ENCODE data around the gene MRGPRD.

Gene MRGPRD

DNA sequence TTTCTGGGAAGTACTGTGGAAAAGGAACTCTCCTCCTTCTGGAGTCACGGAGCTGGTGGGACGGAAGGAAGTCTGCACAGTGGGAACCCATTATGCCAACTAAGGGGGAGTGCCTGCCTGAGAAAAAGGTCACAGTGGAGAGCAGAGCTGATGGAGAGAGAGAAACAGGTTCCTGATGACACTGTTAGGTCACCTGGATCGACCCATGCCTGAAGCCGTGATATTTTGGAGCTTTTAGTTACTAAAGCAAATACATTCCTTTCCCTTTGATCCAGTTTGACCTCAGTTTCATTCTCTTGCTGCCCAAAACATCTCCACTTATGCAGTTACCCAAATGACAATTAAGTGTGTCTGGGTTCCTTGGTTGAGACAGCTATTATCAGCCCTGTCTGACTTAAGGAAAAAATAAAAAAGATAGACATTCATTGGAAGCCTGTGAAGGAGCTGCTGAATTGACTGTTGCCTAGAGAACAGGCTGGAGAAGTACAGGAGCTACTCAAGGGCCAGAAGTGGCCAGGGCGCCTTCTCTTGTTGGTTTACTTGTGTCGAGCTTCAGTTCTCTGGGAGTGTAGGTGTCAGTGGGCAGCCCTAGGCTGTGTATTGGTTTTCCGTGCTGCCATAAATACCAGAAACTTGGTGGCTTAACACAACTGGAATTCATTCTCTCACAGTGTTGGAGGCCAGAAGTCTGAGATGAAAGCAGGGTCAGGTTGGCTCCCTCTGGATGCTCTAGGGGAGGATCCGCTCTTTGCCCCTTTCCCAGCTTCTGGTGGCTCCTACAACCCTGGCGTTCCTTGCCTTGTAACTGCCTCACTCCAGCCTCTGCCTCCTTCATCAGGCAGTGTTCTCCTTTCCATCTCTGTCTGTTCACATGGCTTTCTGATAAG, 13.6 kb downstream of the MRGPRD start:
- DNase-seq = no peak

GRCh38 chr11:68965901-68966853, 14.6 kb downstream of the MRGPRD start:
- DNase-seq = no peak

DNA sequence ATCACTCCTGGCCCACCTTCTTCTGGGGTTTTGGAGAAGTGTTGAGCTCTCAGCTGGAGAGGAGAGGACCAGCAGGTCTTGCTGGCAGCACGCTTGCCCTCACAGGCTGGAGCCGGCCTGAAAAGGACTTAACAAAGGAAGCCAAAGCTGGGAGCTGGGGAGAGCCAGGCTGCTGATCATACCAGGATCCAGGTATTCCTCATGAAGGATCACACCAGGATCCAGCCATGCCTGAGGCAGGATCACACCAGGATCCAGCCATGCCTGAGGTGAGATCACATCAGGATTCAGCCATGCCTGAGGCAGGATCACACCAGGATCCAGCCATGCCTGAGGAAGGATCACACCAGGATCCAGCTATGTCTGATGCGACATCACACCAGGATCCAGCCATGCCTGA, 17.0 kb downstream of the MRGPRD start:
- DNase-seq = no peak

DNA sequence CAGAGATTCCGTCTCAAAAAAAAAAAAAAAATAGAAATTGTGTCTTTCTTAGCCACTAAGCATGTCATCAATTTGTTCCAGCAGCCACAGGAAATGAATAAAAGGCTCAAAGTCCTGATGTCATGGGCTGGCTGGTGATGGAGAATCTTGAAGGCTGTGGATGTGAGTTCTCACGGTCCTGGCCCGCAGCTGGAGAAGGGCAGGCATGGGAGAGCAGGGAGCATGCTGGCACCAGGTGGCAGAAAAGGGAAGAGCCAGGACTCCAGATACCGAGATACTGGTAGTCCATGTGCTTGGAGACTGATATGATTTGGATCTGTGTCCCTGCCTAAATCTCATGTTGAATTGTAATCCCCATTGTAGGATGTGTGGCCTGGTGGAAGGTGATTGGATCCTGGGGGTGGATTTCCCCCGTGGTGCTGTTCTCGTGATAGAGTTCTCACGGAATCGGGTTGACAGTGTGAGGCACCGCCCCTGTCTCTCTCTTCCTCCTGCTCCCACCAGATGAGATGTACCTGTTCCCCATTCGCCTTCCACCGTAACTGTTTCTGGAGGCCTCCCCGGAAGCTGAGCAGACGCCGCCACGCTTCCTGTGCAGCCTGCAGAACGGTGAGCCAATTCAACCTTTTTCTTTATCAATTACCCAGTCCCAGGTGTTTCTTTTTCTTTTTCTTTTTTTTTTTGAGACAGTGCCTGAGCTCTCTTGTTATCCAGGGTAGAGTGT, 18.1 kb downstream of the MRGPRD start:
- DNase-seq = no peak

DNA sequence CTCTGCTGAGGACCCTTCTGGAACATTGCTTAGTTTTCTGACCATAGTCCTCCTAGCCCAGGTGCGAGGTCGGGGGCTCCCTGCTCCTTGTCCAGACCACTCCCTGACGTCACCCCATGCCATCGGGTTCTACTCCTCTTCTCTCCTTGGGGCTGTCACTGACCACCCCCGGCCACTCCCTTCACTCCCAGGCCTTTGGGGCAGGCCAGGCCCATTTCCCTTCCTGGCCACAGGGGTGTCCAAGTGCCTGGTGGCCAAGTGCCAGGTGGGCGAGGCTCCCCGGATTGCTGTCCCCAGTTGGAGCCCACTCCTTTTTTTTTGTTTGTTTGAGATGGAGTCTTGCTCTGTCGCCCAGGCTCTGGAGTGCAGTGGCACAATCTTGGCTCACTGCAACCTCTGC, 19.5 kb downstream of the MRGPRD start:
- no peak for DNase-seq

GRCh38 chr11:68960294-68961071, 20.3 kb downstream of the MRGPRD start:
- no peak for DNase-seq

DNA sequence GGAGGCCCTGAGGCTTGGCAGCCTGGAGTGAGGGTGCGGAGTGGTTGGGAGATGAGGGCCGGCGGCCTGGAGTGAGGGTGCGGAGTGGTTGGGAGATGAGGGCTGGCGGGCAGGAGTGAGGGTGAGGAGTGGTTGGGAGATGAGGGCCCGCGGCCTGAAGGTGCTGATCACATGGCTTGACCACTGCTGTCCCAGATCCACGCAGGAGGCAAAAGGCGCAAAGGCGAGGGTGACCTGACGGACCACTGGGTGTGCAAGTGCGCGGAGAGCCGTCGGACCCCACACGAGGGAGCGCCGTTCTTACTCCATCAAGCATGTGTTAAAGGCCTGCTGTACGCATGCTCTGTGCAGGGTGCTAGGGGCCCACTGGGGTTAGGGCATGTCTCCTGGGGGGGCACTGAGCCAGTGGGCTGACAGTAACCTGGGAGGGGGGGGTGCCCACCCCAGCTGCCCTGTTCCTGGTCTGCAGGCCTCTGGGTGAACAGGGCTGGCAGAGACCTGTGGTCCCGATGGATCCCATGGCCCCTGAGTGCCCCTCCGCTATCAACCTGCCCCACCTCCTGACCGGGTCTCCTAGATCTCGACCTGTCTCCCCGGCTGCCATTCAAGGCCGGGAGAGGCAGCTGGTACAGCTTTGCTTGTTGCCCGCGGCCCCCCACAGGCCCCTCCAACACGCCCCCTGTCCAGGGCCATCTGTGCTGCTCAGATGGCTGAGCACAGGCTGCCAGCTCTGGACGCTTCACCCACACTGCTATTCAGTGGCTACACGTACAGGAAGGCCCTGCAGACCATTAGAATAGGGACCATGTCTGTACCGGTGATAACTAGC, 21.1 kb downstream of the MRGPRD start:
- no peak for DNase-seq

GRCh38 chr11:68958211-68958610, 22.6 kb downstream of the MRGPRD start:
- DNase-seq = no peak

- DNase-seq = no peak
Measured at GRCh38 chr11:68956547-68957254, 24.1 kb downstream of the MRGPRD start.

DNA sequence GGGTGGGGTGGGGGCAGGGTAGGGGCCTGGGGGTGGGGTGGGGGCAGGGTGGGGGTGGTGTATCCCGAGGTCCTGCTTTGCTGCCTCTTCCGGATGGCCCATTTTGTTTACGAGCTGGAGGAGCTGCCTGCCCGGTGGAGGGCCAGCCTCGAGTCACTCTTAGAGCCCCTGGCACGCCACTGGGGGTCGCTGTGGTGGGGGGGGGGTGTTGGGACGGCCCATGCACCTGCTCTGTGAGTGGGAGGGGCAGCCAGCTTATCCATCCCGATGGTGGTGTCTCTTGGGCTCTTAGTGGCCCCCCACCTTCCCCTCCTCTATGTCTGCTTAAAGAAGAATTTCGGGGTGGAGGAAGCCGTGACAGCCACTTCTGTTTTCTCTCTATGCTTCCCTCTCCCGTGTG, 24.6 kb downstream of the MRGPRD start:
- DNase-seq = no peak

DNA sequence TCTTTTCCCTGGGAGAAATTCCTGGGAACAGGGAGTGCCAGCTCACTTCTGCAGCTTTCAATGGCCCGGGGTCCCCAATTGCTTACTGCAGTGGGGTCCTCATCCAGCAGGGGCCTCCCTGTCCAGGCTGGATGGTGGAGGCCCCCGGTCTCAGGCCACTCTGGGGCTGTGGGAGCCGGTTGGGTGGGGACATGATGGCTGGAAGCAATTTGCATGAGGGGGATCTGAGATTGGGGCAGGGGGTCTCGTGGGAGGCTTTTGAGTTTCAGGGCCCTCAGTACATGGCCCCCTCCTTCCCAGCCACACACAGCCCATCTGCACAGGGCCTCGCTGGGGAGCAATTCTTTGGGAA, 25.2 kb downstream of the MRGPRD start:
- no peak for DNase-seq

DNA sequence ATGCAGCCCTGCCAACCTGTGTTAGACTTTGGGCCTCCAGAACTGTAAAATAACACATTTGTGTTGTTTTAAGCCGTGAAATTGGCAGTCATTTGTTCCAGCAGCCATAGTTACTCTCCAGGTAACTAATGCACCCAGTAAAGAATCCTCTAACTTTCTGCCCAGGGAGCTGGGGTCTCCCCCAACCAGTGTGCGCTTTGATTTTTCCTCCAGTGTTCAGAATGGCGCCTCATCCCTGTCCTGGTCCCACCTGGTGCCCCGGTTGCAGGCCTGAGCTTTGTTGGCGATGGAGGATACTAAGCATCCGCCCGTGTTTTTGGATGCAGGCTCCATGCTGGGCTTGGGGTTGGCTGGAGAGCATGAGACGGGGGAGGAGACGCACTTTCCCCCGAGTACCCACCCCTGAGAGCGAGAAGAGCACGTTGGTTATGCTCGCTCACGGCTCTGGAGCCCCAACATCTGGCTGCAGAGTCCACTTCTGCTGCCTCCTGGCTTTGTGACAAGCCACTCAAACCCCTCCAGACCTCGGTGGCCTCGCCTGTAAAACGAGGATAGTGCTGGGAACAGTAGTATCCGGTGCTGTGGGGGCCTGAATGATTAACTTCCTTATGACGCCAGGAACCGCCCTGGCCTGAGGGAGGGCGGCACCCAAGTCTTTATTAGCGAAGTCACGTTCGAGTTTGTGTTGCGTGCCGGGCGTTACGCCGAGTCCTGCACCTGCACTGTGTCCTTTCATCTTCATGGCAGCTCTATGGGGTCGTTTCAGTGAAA, 25.8 kb downstream of the MRGPRD start:
- DNase-seq = no peak

GRCh38 chr11:68950762-68951161, 30.0 kb downstream of the MRGPRD start:
- no peak for DNase-seq

DNA sequence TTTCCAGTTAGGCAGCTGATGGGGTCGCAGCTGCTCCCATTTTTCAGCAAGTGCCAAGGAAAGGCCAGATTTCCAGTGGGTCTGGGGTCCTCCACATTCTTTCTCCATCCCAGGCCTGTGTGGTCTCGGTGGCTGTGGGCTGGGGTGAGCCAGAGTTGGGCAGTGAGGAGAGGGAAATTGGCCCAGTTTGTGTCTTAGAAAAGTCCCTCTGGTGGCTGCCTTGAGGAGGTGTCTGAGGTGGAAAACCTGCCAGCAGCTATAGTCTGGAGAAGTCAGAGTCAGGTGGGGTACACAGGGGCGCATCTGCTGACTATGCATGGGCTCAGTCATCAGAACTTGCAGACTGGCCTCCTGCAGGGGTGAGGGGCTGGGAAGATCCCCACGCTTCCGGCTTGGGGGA, 30.5 kb downstream of the MRGPRD start:
- no peak for DNase-seq

DNA sequence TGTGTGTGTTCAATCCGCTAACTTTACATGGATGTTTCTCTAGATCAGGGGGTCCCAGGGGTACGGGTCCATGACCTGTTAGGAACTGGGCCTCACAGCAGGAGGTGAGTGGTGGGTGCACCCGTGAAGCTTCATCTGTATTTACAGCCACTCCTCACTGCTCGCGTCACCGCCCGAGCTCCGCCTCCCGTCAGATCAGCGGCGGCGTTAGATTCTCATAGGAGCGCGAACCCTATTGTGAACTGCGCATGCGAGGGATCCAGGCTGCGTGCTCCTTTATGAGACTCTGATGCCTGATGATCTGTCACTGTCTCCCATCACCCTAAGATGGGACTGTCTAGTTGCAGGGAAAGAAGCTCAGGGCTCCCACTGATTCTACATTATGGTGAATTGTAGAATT, 31.9 kb downstream of the MRGPRD start:
- no peak for DNase-seq

DNA sequence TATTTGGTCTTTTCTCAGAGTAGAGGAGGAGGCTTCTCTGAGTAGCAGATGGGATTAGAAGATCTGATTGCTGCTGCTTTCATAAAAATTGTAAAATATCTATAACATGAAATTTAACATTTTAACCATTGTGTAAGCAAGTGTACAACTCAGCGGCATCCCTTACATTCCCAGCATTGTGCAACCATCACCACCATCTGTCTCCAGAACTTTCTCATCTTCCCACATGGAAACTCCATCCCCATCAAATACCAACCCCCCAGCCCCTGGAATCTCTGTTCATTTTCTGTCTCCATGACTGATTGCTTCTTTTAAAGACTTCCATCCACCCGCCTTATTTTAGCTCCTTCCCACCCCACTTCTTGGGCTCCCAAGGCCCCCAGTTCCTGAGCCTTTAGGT, 32.3 kb downstream of the MRGPRD start:
- no peak for DNase-seq

DNA sequence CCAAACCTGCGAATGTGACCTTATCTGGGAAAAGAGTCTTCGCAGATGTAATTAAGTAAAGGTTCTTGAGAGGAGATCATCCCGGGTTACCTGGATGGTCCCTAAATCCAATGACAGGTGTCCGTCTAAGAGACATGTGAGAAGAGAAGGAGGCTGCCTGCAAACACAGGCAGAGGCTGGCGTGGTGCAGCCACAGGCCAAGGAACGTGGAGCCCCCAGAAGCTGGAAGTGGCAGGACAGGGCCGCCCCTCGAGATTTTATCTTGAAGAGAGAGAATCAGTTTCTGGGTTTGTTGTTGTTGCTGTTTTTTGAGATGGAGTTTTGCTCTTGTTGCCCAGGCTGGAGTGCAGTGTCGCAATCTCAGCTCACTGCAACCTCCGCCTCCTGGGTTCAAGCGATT, 33.6 kb downstream of the MRGPRD start:
- DNase-seq = no peak

- no peak for DNase-seq
Measured at GRCh38 chr11:68946416-68947090, 34.2 kb downstream of the MRGPRD start.

DNA sequence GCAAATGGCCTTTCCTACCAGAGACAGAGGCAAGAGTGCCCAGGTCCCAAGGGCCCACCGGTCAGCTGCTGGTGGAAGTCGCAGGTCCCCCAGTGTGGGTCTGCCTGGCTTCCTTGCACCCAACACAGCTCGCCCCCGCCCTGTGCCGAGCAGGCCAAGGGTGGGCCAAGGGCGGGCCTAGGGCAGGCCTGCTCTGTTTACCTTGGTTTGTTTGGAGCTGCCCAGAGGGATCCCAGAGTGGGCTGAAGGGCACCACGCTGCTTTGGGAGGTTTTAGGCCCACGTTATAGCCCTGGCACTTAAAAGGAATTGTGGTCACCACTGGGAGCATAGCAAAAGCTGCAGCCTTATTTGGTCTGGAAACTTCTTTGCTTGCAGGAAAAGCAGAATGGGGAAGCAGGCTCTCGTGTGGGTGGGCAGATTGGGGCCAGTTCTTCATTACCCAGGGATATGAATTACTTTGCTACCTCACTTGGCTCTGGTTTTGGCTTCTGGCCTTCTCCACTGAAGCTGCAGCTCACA, 38.0 kb downstream of the MRGPRD start:
- no peak for DNase-seq
